HG03064 (cell line): ENCODE data around the gene PRRG2.
"Not testable (repeated sequence)": the region's sequence is repeated elsewhere in the genome, so short reads cannot be mapped to it uniquely, and the experiment has no call there.

Source experiments
- ATAC-seq: cut with Tn5 transposase; IDR thresholded peaks from one replicate; pipeline ENCODE4 v1.9.1; 2021; ENCODE audit warnings: low read depth; ENCODE audit not compliant: unreplicated experiment

The PRRG2 gene

GRCh38 chr19:49599378-49600295, 18.5 kb downstream of the PRRG2 start:
- no peak for ATAC-seq

GRCh38 chr19:49601482-49602038, 20.4 kb downstream of the PRRG2 start:
- no peak for ATAC-seq

- ATAC-seq: no peak
Observed at GRCh38 chr19:49602806-49603205, 21.7 kb downstream of the PRRG2 start.

GRCh38 chr19:49605605-49606004, 24.5 kb downstream of the PRRG2 start:
- no peak for ATAC-seq

GRCh38 chr19:49609499-49610092, 28.5 kb downstream of the PRRG2 start:
- ATAC-seq: no peak

- ATAC-seq: no peak
Observed at GRCh38 chr19:49613374-49613773, 32.3 kb downstream of the PRRG2 start.

GRCh38 chr19:49614096-49614833, 33.1 kb downstream of the PRRG2 start:
- no peak for ATAC-seq

- no peak for ATAC-seq
Observed at GRCh38 chr19:49615861-49616260, 34.7 kb downstream of the PRRG2 start.

- ATAC-seq: no peak
Observed at GRCh38 chr19:49616532-49616931, 35.4 kb downstream of the PRRG2 start.

GRCh38 chr19:49616945-49617344, 35.8 kb downstream of the PRRG2 start:
- ATAC-seq: no peak

GRCh38 chr19:49617860-49618259, 36.7 kb downstream of the PRRG2 start:
- not testable (repeated sequence) for ATAC-seq

- no peak for ATAC-seq
Observed at GRCh38 chr19:49624967-49625910, 44.1 kb downstream of the PRRG2 start.

- no peak for ATAC-seq
Observed at GRCh38 chr19:49626226-49626625, 45.1 kb downstream of the PRRG2 start.

GRCh38 chr19:49629659-49630058, 48.5 kb downstream of the PRRG2 start:
- ATAC-seq: no peak

GRCh38 chr19:49631014-49631588, 50.0 kb downstream of the PRRG2 start:
- ATAC-seq: no peak

- ATAC-seq: no peak
Observed at GRCh38 chr19:49631610-49632192, 50.6 kb downstream of the PRRG2 start.

GRCh38 chr19:49632576-49632975, 51.5 kb downstream of the PRRG2 start:
- no peak for ATAC-seq

GRCh38 chr19:49633273-49633672, 52.2 kb downstream of the PRRG2 start:
- ATAC-seq: not testable (repeated sequence)
